Liver (tissue), 9 donors: ENCODE data around the gene ZNF862. TPM values are rescaled to one million over a fixed set of nuclear protein-coding genes. Genes with fewer than 3 reads are reported as not detected.

Experiments used
- DNase-seq: peaks from one replicate; pipeline ENCODE4 v3.0.0-alpha.2; 2017; ENCODE audit warnings: low spot score
- H3K27ac ChIP-seq, 2 donors: one replicate each; pipeline ENCODE4 v1.7.0; 2013; ENCODE audit warnings: inconsistent platforms in 2 of 2, low read length in 2 of 2, control low read depth in 1 of 2, low read depth in 1 of 2, mild to moderate bottlenecking in 1 of 2
- H3K27me3 ChIP-seq, 4 donors: one replicate each; pipeline versions ENCODE4 v1.6.1 to v1.7.0; 2013; ENCODE audit warnings: low read length in 3 of 4, inconsistent platforms in 1 of 4, mild to moderate bottlenecking in 1 of 4, moderate library complexity in 1 of 4; ENCODE audit not compliant: control insufficient read depth in 4 of 4, insufficient read depth in 4 of 4
- H3K36me3 ChIP-seq, 4 donors: one replicate each; pipeline versions ENCODE4 v1.6.1 to v1.7.0; 2013; ENCODE audit warnings: low read length in 3 of 4, mild to moderate bottlenecking in 3 of 4, low read depth in 1 of 4, moderate library complexity in 1 of 4; ENCODE audit not compliant: control insufficient read depth in 4 of 4, insufficient read depth in 3 of 4
- H3K4me1 ChIP-seq, 4 donors: one replicate each; pipeline versions ENCODE4 v1.6.1 to v1.7.0; 2013; ENCODE audit warnings: low read length in 3 of 4, mild to moderate bottlenecking in 3 of 4, moderate library complexity in 1 of 4; ENCODE audit not compliant: control insufficient read depth in 4 of 4, insufficient read depth in 4 of 4
- H3K4me3 ChIP-seq, 3 donors: one replicate each; pipeline versions ENCODE4 v1.6.1 to v1.7.0; 2013; ENCODE audit warnings: low read length in 3 of 3, control low read depth in 1 of 3, low read depth in 1 of 3, mild to moderate bottlenecking in 1 of 3
- H3K9ac ChIP-seq, 2 donors: one replicate each; pipeline ENCODE4 v1.7.0; 2013; ENCODE audit warnings: low read length in 2 of 2, mild to moderate bottlenecking in 2 of 2, moderate library complexity in 2 of 2, control low read depth in 1 of 2, low read depth in 1 of 2
- H3K9me3 ChIP-seq, 4 donors: one replicate each; pipeline versions ENCODE4 v1.6.1 to v1.7.0; 2013; ENCODE audit warnings: low read length in 3 of 4; ENCODE audit not compliant: control insufficient read depth in 4 of 4
- CTCF ChIP-seq: fragments of 150-350 bp; IDR thresholded peaks from 2 replicates; pipeline ENCODE4 v1.5.1; 2017; ENCODE audit warnings: improper control_type of control experiment, low read depth, low read length; ENCODE audit not compliant: missing input control
- GABPA ChIP-seq, 2 donors: IDR thresholded peaks in 1 of 2; conservative IDR thresholded peaks in 1 of 2; 2 replicates each; pipeline ENCODE4 v1.6.1; 2016; ENCODE audit warnings: antibody characterized with exemption in 2 of 2, mild to moderate bottlenecking in 1 of 2, moderate library complexity in 1 of 2
- HNF4A ChIP-seq, 2 donors: conservative IDR thresholded peaks; 2 replicates each; pipeline ENCODE4 v1.6.1; 2016; ENCODE audit warnings: antibody characterized with exemption in 2 of 2, mild to moderate bottlenecking in 2 of 2
- JUND ChIP-seq, 2 donors: IDR thresholded peaks; 2 replicates each; pipeline ENCODE4 v1.6.1; 2016; ENCODE audit warnings: antibody characterized with exemption in 2 of 2
- RAD21 ChIP-seq, 2 donors: IDR thresholded peaks; 2 replicates each; pipeline ENCODE4 v1.6.1; 2016; ENCODE audit warnings: antibody characterized with exemption in 2 of 2, mild to moderate bottlenecking in 2 of 2
- RXRA ChIP-seq, 2 donors: IDR thresholded peaks; 2 replicates each; pipeline ENCODE4 v1.6.1; 2017 to 2018; ENCODE audit warnings: antibody characterized with exemption in 2 of 2, mild to moderate bottlenecking in 1 of 2
- SP1 ChIP-seq: IDR thresholded peaks from 2 replicates; pipeline ENCODE4 v1.6.1; 2018; ENCODE audit warnings: antibody characterized with exemption, mild to moderate bottlenecking
- TAF1 ChIP-seq: conservative IDR thresholded peaks from 2 replicates; pipeline ENCODE4 v1.6.1; 2016; ENCODE audit warnings: antibody characterized with exemption, mild to moderate bottlenecking
- YY1 ChIP-seq: IDR thresholded peaks from 2 replicates; pipeline ENCODE4 v1.6.1; 2016; ENCODE audit warnings: antibody characterized with exemption, mild to moderate bottlenecking
- WGBS: extraction: QIAGEN DNeasy Blood & Tissue Kit; methylation state at CpG from one replicate; pipeline ENCODE4 v1.1.7; 2013; 5-methylcytosine and 5-hydroxymethylcytosine counted together
- polyA plus RNA-seq, 2 donors: library from polyadenylated mRNA; stranded (reverse) in 1 of 2; unstranded in 1 of 2; fragments of 200-250 nt in 1 of 2; fragments of >200 nt in 1 of 2; fragmentation: Nextera tagmentation in 1 of 2; extraction: Ambion mirVana in 1 of 2; gene quantifications; one replicate each; pipeline versions ENCODE4 v1.2.1 to v1.2.3, GENCODE V29; 2013 to 2015
- total RNA-seq, 2 donors: library from RNA; depleted of rRNA; stranded (reverse); fragments of >200 nt; gene quantifications; one replicate each; pipeline ENCODE4 v1.2.3, GENCODE V29; 2014
- TF ChIP-seq, protein P1 (sequence below): IDR thresholded peaks from 2 replicates; pipeline ENCODE4 v1.6.1; 2016; ENCODE audit warnings: antibody characterized with exemption
- TF ChIP-seq, protein P2 (sequence below): IDR thresholded peaks from 2 replicates; pipeline ENCODE4 v1.6.1; 2016; ENCODE audit warnings: antibody characterized with exemption, mild to moderate bottlenecking
- donor health status: healthy.
- donor health status: healthy.
- donor health status: healthy.
- donor health status: healthy.
- donor health status: healthy.

ZNF862 gene
- total and polyA plus RNA-seq, 4 donors, result 1.9 to 9.4 (median 3.8) TPM

GRCh38 chr7:149838992-149839408 is 825 bp downstream of the ZNF862 start (continued):
- TF ChIP-seq GABPA (IDR thresholded peaks at IDR 0.05 in 1 of 2, conservative IDR thresholded peaks at IDR 0.05 in 1 of 2) (no peak), CTCF (no peak), JUND (IDR thresholded peaks at IDR 0.05) (no peak)

DNA sequence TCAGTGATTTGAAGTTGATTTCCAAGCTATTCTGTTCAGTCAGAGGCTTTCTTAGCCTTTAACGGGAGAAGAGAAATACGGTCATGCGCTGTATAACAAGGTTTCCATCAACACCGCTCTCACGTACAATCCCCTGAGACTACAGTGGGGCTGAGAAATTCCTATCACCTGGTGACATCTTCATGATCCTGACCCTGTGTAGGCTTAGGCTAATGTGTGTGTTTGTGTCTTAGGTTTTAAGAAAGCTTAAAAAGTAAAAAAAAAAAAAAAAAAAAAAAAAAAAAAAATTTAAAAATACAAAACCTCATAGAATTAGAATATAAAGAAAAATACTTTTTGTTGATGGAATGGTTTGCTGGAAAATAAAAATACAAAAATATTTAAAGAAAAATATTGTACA is 1.8 kb downstream of the ZNF862 start:
- Histone ChIP-seq H3K36me3 (no peaks in the 10 kb centered on the region), H3K9ac (no peak overlapping the region), H3K4me3 (no peak overlapping the region), H3K27me3 (no peaks in the 10 kb centered on the region), H3K9me3 (no peaks in the 10 kb centered on the region), H3K4me1 (peaks cover 0 to 14% (median 5%) of the 10 kb centered on the region in 4 donors), H3K27ac (no peak overlapping the region)
- DNase-seq, result no peak
- WGBS, result 98% methylated on average over 5 of the region's 5 CpGs
- TF ChIP-seq SP1, result no peak
- TF ChIP-seq RXRA (IDR thresholded peaks at IDR 0.05), result no peak
- no peak for TF ChIP-seq JUND (IDR thresholded peaks at IDR 0.05)
- TF ChIP-seq HNF4A (conservative IDR thresholded peaks at IDR 0.05), result no peak
- no peak for TF ChIP-seq RAD21 (IDR thresholded peaks at IDR 0.05)
- TF ChIP-seq, protein P1, sequence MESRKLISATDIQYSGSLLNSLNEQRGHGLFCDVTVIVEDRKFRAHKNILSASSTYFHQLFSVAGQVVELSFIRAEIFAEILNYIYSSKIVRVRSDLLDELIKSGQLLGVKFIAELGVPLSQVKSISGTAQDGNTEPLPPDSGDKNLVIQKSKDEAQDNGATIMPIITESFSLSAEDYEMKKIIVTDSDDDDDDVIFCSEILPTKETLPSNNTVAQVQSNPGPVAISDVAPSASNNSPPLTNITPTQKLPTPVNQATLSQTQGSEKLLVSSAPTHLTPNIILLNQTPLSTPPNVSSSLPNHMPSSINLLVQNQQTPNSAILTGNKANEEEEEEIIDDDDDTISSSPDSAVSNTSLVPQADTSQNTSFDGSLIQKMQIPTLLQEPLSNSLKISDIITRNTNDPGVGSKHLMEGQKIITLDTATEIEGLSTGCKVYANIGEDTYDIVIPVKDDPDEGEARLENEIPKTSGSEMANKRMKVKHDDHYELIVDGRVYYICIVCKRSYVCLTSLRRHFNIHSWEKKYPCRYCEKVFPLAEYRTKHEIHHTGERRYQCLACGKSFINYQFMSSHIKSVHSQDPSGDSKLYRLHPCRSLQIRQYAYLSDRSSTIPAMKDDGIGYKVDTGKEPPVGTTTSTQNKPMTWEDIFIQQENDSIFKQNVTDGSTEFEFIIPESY, result no peak
- TF ChIP-seq YY1, result no peak
- no peak for TF ChIP-seq GABPA (IDR thresholded peaks at IDR 0.05 in 1 of 2, conservative IDR thresholded peaks at IDR 0.05 in 1 of 2)
- TF ChIP-seq TAF1, result no peak

DNA sequence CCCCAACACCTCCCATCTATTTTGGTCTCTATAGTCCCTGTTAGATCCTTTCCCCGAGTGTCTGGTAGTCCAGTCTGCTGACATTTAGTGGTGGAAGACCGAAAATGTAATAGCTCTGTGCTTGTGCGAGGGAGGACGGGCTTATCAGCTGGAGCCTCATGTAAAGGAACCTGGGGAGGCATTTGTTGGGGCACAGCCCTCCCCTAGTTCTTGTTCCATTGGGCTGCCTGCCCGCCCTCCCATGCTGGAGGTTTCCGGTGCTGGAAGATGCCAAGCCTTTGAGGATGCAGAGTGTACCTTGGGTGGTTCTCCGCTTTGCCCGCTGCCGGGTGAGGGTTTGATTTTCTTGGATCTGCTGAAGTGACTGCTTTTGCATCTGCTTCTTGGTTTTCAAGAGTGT is 5.4 kb downstream of the ZNF862 start:
- H3K27ac ChIP-seq, result no peak overlapping the region
- no peaks in the 10 kb centered on the region for H3K27me3 ChIP-seq
- DNase-seq, result no peak
- H3K4me3 ChIP-seq, result no peak overlapping the region
- H3K36me3 ChIP-seq, result peaks cover 0 to 6% (median 2%) of the 10 kb centered on the region in 4 donors
- WGBS, result 94% methylated on average over 9 of the region's 9 CpGs
- TF ChIP-seq RAD21 (IDR thresholded peaks at IDR 0.05) (no peak), SP1 (no peak), TAF1 (no peak)
- TF ChIP-seq, protein P2, sequence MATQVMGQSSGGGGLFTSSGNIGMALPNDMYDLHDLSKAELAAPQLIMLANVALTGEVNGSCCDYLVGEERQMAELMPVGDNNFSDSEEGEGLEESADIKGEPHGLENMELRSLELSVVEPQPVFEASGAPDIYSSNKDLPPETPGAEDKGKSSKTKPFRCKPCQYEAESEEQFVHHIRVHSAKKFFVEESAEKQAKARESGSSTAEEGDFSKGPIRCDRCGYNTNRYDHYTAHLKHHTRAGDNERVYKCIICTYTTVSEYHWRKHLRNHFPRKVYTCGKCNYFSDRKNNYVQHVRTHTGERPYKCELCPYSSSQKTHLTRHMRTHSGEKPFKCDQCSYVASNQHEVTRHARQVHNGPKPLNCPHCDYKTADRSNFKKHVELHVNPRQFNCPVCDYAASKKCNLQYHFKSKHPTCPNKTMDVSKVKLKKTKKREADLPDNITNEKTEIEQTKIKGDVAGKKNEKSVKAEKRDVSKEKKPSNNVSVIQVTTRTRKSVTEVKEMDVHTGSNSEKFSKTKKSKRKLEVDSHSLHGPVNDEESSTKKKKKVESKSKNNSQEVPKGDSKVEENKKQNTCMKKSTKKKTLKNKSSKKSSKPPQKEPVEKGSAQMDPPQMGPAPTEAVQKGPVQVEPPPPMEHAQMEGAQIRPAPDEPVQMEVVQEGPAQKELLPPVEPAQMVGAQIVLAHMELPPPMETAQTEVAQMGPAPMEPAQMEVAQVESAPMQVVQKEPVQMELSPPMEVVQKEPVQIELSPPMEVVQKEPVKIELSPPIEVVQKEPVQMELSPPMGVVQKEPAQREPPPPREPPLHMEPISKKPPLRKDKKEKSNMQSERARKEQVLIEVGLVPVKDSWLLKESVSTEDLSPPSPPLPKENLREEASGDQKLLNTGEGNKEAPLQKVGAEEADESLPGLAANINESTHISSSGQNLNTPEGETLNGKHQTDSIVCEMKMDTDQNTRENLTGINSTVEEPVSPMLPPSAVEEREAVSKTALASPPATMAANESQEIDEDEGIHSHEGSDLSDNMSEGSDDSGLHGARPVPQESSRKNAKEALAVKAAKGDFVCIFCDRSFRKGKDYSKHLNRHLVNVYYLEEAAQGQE, result no peak
- H3K9me3 ChIP-seq, result no peaks in the 10 kb centered on the region
- H3K9ac ChIP-seq, result no peak overlapping the region
- peaks cover 0 to 10% (median 5%) of the 10 kb centered on the region in 4 donors for H3K4me1 ChIP-seq
